ENCODE data around the gene MTMR2. TPM values are rescaled to one million over a fixed set of nuclear protein-coding genes. Genes with fewer than 3 reads are reported as not detected.

The MTMR2 gene
- total RNA-seq = 63.6 and 131 TPM in 2 replicates

- DNase-seq = peak; percentile 83
These were observed at the start of gene MTMR2 for GRCh38 chr11:95923728-95924413. TSS of gene MTMR2 (minus strand) at chr11:95924107. CDS start at chr11:95923954, 153 bp downstream.

GRCh38 chr11:95972060-95972459 lies 48.2 kb upstream of the MTMR2 start:
- DNase-seq = no peak

GRCh38 chr11:95968585-95968984 lies 44.7 kb upstream of the MTMR2 start:
- peak; percentile 40 for DNase-seq

GRCh38 chr11:95964281-95964680 lies 40.4 kb upstream of the MTMR2 start:
- DNase-seq = no peak

- no peak for DNase-seq
These were observed 37.9 kb upstream of the MTMR2 start for GRCh38 chr11:95961758-95962157.

GRCh38 chr11:95950905-95951304 lies 27.0 kb upstream of the MTMR2 start:
- no peak for DNase-seq

GRCh38 chr11:95948637-95949036 lies 24.7 kb upstream of the MTMR2 start:
- no peak for DNase-seq

GRCh38 chr11:95944623-95945022 lies 20.7 kb upstream of the MTMR2 start:
- no peak for DNase-seq

GRCh38 chr11:95943546-95943945 lies 19.6 kb upstream of the MTMR2 start:
- no peak for DNase-seq

- DNase-seq = no peak
These were observed 15.2 kb upstream of the MTMR2 start for GRCh38 chr11:95939091-95939490.

- DNase-seq = no peak
These were observed 13.5 kb upstream of the MTMR2 start for GRCh38 chr11:95937358-95937757.

GRCh38 chr11:95933594-95933993 lies 9.7 kb upstream of the MTMR2 start:
- no peak for DNase-seq

GRCh38 chr11:95931916-95932315 lies 8.0 kb upstream of the MTMR2 start:
- no peak for DNase-seq

- no peak for DNase-seq
These were observed 7.0 kb upstream of the MTMR2 start for GRCh38 chr11:95930948-95931347.

- DNase-seq = no peak
These were observed 2.8 kb upstream of the MTMR2 start for GRCh38 chr11:95926726-95927125.

GRCh38 chr11:95925011-95925410 lies 1.1 kb upstream of the MTMR2 start:
- peak; percentile 51 for DNase-seq

GRCh38 chr11:95924414-95924760 lies 480 bp upstream of the MTMR2 start:
- DNase-seq = peak; percentile 55

GRCh38 chr11:95923439-95923727 lies 524 bp downstream of the MTMR2 start:
- no peak for DNase-seq

GRCh38 chr11:95922536-95923438 lies 1.1 kb downstream of the MTMR2 start:
- DNase-seq = peak; percentile 39

- peak; percentile 34 for DNase-seq
These were observed 1.8 kb downstream of the MTMR2 start for GRCh38 chr11:95922099-95922498.

GRCh38 chr11:95920460-95921105 lies 3.3 kb downstream of the MTMR2 start:
- peak; percentile 45 for DNase-seq

GRCh38 chr11:95919514-95919913 lies 4.4 kb downstream of the MTMR2 start:
- DNase-seq = no peak

GRCh38 chr11:95918720-95919119 lies 5.2 kb downstream of the MTMR2 start:
- no peak for DNase-seq

- no peak for DNase-seq
These were observed 5.9 kb downstream of the MTMR2 start for GRCh38 chr11:95918056-95918455.

All from dermis blood vessel endothelial cell (primary cell).